HG03066 (cell line): ENCODE data around the gene SUFU.
A peak's percentile ranks its signal among the peaks of the same experiment; 100 is the strongest.
"Not testable (repeated sequence)": the region's sequence is repeated elsewhere in the genome, so short reads cannot be mapped to it uniquely, and the experiment has no call there.

ENCODE experiments used
- ATAC-seq: cut with Tn5 transposase; IDR thresholded peaks from one replicate; pipeline ENCODE4 v1.9.1; 2021; ENCODE audit warnings: low read depth; ENCODE audit not compliant: unreplicated experiment

SUFU gene

GRCh38 chr10:102476466-102477141 lies 27.2 kb upstream of the SUFU start:
- ATAC-seq, result no peak

- no peak for ATAC-seq
These were observed 24.1 kb upstream of the SUFU start for GRCh38 chr10:102479651-102480050.

GRCh38 chr10:102480396-102480795 lies 23.4 kb upstream of the SUFU start:
- ATAC-seq, result no peak

GRCh38 chr10:102484021-102484420 lies 19.8 kb upstream of the SUFU start:
- no peak for ATAC-seq

GRCh38 chr10:102485093-102485784 lies 18.5 kb upstream of the SUFU start:
- ATAC-seq, result no peak

- no peak for ATAC-seq
These were observed 12.6 kb upstream of the SUFU start for GRCh38 chr10:102491136-102491535.

- ATAC-seq, result no peak
These were observed 11.3 kb upstream of the SUFU start for GRCh38 chr10:102492344-102492939.

- no peak for ATAC-seq
These were observed 10.8 kb upstream of the SUFU start for GRCh38 chr10:102492983-102493382.

GRCh38 chr10:102493771-102494170 lies 10.0 kb upstream of the SUFU start:
- no peak for ATAC-seq

- no peak for ATAC-seq
These were observed 6.2 kb upstream of the SUFU start for GRCh38 chr10:102497545-102497944.

- no peak for ATAC-seq
These were observed 4.4 kb upstream of the SUFU start for GRCh38 chr10:102499356-102499755.

GRCh38 chr10:102500686-102501085 lies 3.1 kb upstream of the SUFU start:
- not testable (repeated sequence) for ATAC-seq

- ATAC-seq, result no peak
These were observed 2.4 kb upstream of the SUFU start for GRCh38 chr10:102501201-102502028.

GRCh38 chr10:102502029-102502336 lies 1.8 kb upstream of the SUFU start:
- peak; percentile 68 for ATAC-seq

- ATAC-seq, result peak; percentile 53
These were observed 1.2 kb upstream of the SUFU start, which contains the start of gene ACTR1A for GRCh38 chr10:102502337-102503151. TSS of gene ACTR1A (minus strand) at chr10:102502712. CDS start at chr10:102502647, 65 bp downstream.

- no peak for ATAC-seq
These were observed 605 bp downstream of the SUFU start for GRCh38 chr10:102504179-102504975.

- ATAC-seq, result no peak
These were observed 1.2 kb downstream of the SUFU start for GRCh38 chr10:102504976-102505300.

GRCh38 chr10:102505462-102506115 lies 1.8 kb downstream of the SUFU start:
- no peak for ATAC-seq

GRCh38 chr10:102507521-102507920 lies 3.7 kb downstream of the SUFU start:
- no peak for ATAC-seq
